ENCODE measurements around the gene CXCL9. TPM values are rescaled to one million over a fixed set of nuclear protein-coding genes. Genes with fewer than 3 reads are reported as not detected.
A peak's percentile ranks its signal among the peaks of the same experiment; 100 is the strongest.

The CXCL9 gene
- total RNA-seq: not detected in 2 replicates
- not detected in 2 replicates for polyA plus RNA-seq

DNA sequence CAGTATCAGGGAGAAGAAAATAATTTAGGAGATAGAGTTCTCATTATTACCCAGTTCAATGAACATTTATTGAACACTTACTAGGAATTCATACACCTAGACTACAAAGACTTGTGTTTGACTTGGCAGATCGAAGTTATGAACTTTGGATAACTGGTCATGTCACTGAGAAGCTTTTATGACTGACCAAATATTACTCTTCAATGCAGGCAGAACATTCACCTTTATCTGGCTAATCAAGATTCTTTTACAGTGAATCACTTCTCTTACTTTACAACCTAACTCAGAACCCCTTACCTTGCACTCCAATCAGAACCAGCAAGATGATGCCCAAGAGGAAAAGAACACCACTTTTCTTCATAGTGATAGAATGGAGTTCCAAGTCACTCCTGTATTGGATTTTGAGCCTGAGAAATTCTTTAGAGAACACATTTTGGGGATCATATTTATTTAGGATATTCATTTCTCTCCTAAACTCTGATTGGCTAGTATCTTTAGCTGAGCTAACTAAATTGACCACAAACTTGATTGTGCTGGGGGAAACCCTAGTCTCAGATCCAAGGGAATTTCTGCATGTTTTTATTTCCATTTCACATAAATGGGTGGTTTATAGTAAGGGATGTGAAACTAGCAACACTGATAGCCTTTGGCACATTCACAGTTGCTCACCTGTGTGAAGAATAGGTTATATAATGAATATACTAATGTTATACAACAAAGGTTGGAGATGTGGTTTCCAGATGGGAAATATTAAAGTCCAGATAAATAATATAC, at the start of gene CXCL9:
TSS of gene CXCL9 (minus strand) at position 421 of the 774 bp plus-strand sequence. CDS start at position 361, 60 bp downstream.
- TF ChIP-seq CTCF (IDR thresholded peaks at IDR 0.05; ENCODE audit: poor library complexity) (no peak), EZH2 (IDR thresholded peaks at IDR 0.05; ENCODE audit: borderline replicate concordance) (no peak), EZH2phosphoT487 (IDR thresholded peaks at IDR 0.05; ENCODE audit: low read depth, severe bottlenecking, unreplicated experiment) (no peak)
- Histone ChIP-seq H2AFZ (no peak within 1 kb of the TSS), H3K36me3 (replicated peaks; ENCODE audit: insufficient read depth, low read depth) (no peaks in the 10 kb centered on the region), H3K9me3 (ENCODE audit: low read depth) (no peaks in the 10 kb centered on the region), H3K79me2 (no peaks in the 10 kb centered on the region), H3K9me2 (replicated peaks; ENCODE audit: insufficient read depth) (no peaks in the 10 kb centered on the region), H3K4me1 (ENCODE audit: insufficient read depth) (peaks cover 3% of the 10 kb centered on the region), H4K20me1 (ENCODE audit: insufficient read depth, poor library complexity, severe bottlenecking) (no peaks in the 10 kb centered on the region), H3K27ac (peak within 1 kb of the TSS; percentile 27), H3K4me3 (no peak within 1 kb of the TSS), H3K27me3 (no peaks in the 10 kb centered on the region), H3K4me2 (no peak within 1 kb of the TSS)
- WGBS (ENCODE audit: low lambda C conversion rate, missing lambda C conversion rate): 52% methylated on average over 1 of the region's 1 CpG
- DNase-seq (ENCODE audit: low spot score): no peak

DNA sequence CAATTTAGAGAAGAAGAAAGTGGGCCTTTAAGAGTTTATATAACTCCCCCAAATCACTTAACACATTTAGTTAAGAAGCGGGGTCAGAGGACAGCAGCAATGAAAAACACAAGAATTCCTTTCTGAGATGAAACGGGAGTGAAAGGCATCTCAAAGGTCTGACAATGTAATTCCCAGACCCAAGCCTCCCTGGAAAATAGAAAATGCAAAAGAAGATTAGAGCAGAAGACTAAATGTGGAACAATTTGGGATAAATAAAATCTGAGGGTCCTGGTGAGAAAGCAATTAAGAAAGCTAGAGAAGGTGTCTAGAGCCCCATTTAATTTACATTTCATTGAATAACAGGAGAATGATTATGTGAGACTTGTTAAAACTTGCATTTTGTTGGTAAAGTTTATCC, 48.1 kb upstream of the CXCL9 start:
- no peak for DNase-seq (ENCODE audit: low spot score)

GRCh38 chr4:76055016-76055415, 47.7 kb upstream of the CXCL9 start:
- TF ChIP-seq EZH2phosphoT487 (IDR thresholded peaks at IDR 0.05; ENCODE audit: low read depth, severe bottlenecking, unreplicated experiment) (no peak), EZH2 (IDR thresholded peaks at IDR 0.05; ENCODE audit: borderline replicate concordance) (no peak), CTCF (IDR thresholded peaks at IDR 0.05; ENCODE audit: poor library complexity) (no peak)
- no peak overlapping the region for H3K4me3 ChIP-seq
- no peaks in the 10 kb centered on the region for H3K9me3 ChIP-seq (ENCODE audit: low read depth)
- H3K4me2 ChIP-seq: no peak overlapping the region
- H3K4me1 ChIP-seq (ENCODE audit: insufficient read depth): no peaks in the 10 kb centered on the region
- H2AFZ ChIP-seq: no peak overlapping the region
- no peaks in the 10 kb centered on the region for H4K20me1 ChIP-seq (ENCODE audit: insufficient read depth, poor library complexity, severe bottlenecking)
- no peaks in the 10 kb centered on the region for H3K27me3 ChIP-seq
- 87% methylated on average over 2 of the region's 2 CpGs for WGBS (ENCODE audit: low lambda C conversion rate, missing lambda C conversion rate)
- DNase-seq (ENCODE audit: low spot score): no peak
- no peak overlapping the region for H3K27ac ChIP-seq
- H3K9me2 ChIP-seq (replicated peaks; ENCODE audit: insufficient read depth): no peaks in the 10 kb centered on the region
- H3K79me2 ChIP-seq: no peaks in the 10 kb centered on the region
- H3K36me3 ChIP-seq (replicated peaks; ENCODE audit: insufficient read depth, low read depth): no peaks in the 10 kb centered on the region

More for the DNA sequence above, 48.1 kb upstream of the CXCL9 start:
- no peak overlapping the region for H3K27ac ChIP-seq
- WGBS (ENCODE audit: low lambda C conversion rate, missing lambda C conversion rate): 40% methylated on average over 2 of the region's 2 CpGs
- no peaks in the 10 kb centered on the region for H4K20me1 ChIP-seq (ENCODE audit: insufficient read depth, poor library complexity, severe bottlenecking)
- no peaks in the 10 kb centered on the region for H3K36me3 ChIP-seq (replicated peaks; ENCODE audit: insufficient read depth, low read depth)
- H3K9me2 ChIP-seq (replicated peaks; ENCODE audit: insufficient read depth): no peaks in the 10 kb centered on the region
- no peak for TF ChIP-seq EZH2phosphoT487 (IDR thresholded peaks at IDR 0.05; ENCODE audit: low read depth, severe bottlenecking, unreplicated experiment)
- no peak for TF ChIP-seq CTCF (IDR thresholded peaks at IDR 0.05; ENCODE audit: poor library complexity)
- TF ChIP-seq EZH2 (IDR thresholded peaks at IDR 0.05; ENCODE audit: borderline replicate concordance): no peak
- no peaks in the 10 kb centered on the region for H3K9me3 ChIP-seq (ENCODE audit: low read depth)
- H3K27me3 ChIP-seq: no peaks in the 10 kb centered on the region
- no peak overlapping the region for H2AFZ ChIP-seq
- no peak overlapping the region for H3K4me2 ChIP-seq
- no peaks in the 10 kb centered on the region for H3K79me2 ChIP-seq
- no peak overlapping the region for H3K4me3 ChIP-seq
- no peaks in the 10 kb centered on the region for H3K4me1 ChIP-seq (ENCODE audit: insufficient read depth)
